ENCODE results near the gene TEC.
"Not testable (repeated sequence)": the region's sequence is repeated elsewhere in the genome, so short reads cannot be mapped to it uniquely, and the experiment has no call there.

TEC gene

GRCh38 chr4:48268956-48269860, at the start of gene TEC:
Gene TEC, minus strand, starts transcription at chr4:48269838. Its CDS starts 41,224 bp downstream, at chr4:48228614.
- DNase-seq: peak; percentile 19

GRCh38 chr4:48315728-48316630, 46.3 kb upstream of the TEC start:
- DNase-seq: peak; percentile 4

GRCh38 chr4:48314746-48315145, 45.1 kb upstream of the TEC start:
- DNase-seq: not testable (repeated sequence)

GRCh38 chr4:48311896-48312295, 42.3 kb upstream of the TEC start:
- DNase-seq: no peak

- no peak for DNase-seq
These were observed 39.3 kb upstream of the TEC start for GRCh38 chr4:48308901-48309300.

- no peak for DNase-seq
These were observed 37.9 kb upstream of the TEC start for GRCh38 chr4:48307528-48307927.

GRCh38 chr4:48305508-48305907, 35.9 kb upstream of the TEC start:
- DNase-seq: no peak

GRCh38 chr4:48300004-48300403, 30.4 kb upstream of the TEC start:
- DNase-seq: no peak

- no peak for DNase-seq
These were observed 29.9 kb upstream of the TEC start for GRCh38 chr4:48299560-48299959.

- DNase-seq: no peak
These were observed 27.7 kb upstream of the TEC start for GRCh38 chr4:48297256-48297846.

- DNase-seq: no peak
These were observed 26.7 kb upstream of the TEC start for GRCh38 chr4:48296365-48296764.

GRCh38 chr4:48295116-48295515, 25.5 kb upstream of the TEC start:
- no peak for DNase-seq

GRCh38 chr4:48292218-48292790, 22.7 kb upstream of the TEC start:
- not testable (repeated sequence) for DNase-seq

- no peak for DNase-seq
These were observed 20.6 kb upstream of the TEC start for GRCh38 chr4:48290146-48290772.

- DNase-seq: not testable (repeated sequence)
These were observed 16.4 kb upstream of the TEC start for GRCh38 chr4:48286060-48286459.

GRCh38 chr4:48285640-48286039, 16.0 kb upstream of the TEC start:
- not testable (repeated sequence) for DNase-seq

- no peak for DNase-seq
These were observed 6.0 kb upstream of the TEC start for GRCh38 chr4:48275686-48276085.

- no peak for DNase-seq
These were observed 5.6 kb upstream of the TEC start for GRCh38 chr4:48275247-48275646.

GRCh38 chr4:48271626-48272025, 2.0 kb upstream of the TEC start:
- no peak for DNase-seq

- no peak for DNase-seq
These were observed 1.4 kb upstream of the TEC start for GRCh38 chr4:48270951-48271473.

GRCh38 chr4:48270523-48270897, 872 bp upstream of the TEC start:
- no peak for DNase-seq

GRCh38 chr4:48269861-48270522, 354 bp upstream of the TEC start:
- DNase-seq: peak; percentile 92

Data from activated naive CD4-positive, alpha-beta T cell treated with Interleukin-2 at 50 U/mL for 16 hours (primary cell).